Measurements from ENCODE around the gene CDH23.

The CDH23 gene

DNA sequence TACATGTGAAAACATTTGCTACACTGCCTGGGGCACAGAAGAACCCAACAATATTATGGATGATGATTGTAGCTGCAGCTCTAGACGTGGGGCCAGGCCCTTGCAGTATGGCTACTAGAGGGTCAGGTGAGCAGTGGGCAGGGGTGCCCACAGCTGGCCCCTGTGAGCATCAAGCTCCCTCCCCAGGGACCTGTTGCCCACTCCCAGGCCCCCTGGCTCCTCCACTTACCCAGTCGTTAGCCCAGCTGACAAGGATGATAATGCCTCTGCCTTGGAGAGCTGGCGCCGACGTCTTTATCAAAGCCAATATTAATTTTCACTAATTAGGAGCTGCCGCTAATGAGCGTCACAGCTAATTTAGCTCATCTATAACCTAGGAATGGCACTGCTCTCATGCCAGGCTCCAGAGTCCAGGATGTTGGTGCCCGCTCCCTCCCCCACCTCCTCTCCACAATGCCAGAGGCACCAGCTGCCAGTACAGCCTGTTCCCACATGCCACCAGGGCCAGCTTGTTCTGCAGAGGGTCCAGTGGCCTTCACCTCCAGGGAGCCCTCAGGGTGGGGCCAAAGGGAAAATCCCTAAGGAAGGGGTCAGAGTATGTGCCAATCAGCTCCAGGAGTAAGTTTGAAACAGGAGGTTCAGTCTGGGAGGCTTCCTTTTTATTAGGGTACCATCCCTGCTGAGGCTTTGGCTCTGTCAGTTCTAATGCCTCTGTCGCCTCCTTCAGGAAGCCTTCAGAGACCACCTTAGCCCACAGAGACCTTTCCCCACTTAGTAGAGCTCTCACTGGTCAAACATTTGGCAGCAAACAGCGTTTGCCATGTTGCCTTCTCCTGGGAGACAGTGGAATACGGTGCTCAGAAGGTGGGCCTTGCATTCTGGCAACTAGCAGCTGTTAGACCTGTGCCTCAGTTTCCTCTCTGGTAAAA lies 77.2 kb downstream of the CDH23 start:
- Histone ChIP-seq H3K9me3 (ENCODE audit: insufficient read depth, low read length) (no peaks in the 10 kb centered on the region), H3K27me3 (ENCODE audit: insufficient read depth, insufficient read length) (no peaks in the 10 kb centered on the region), H3K4me3 (ENCODE audit: insufficient read length, low read depth) (no peak overlapping the region), H3K36me3 (ENCODE audit: insufficient read depth, insufficient read length, low read length) (no peaks in the 10 kb centered on the region), H3K4me1 (ENCODE audit: insufficient read depth, insufficient read length) (peaks cover 13% of the 10 kb centered on the region), H3K9ac (ENCODE audit: insufficient read length, low read depth) (no peak overlapping the region)
- TF ChIP-seq YY1 (IDR thresholded peaks at IDR 0.05; ENCODE audit: insufficient read depth, insufficient read length) (no peak), SUZ12 (IDR thresholded peaks at IDR 0.05; ENCODE audit: extremely low read depth, insufficient read depth, insufficient read length) (no peak), ZNF274 (IDR thresholded peaks at IDR 0.05; ENCODE audit: low read depth, low read length) (no peak)
- no peak for DNase-seq (ENCODE audit: low read depth, low spot score)

DNA sequence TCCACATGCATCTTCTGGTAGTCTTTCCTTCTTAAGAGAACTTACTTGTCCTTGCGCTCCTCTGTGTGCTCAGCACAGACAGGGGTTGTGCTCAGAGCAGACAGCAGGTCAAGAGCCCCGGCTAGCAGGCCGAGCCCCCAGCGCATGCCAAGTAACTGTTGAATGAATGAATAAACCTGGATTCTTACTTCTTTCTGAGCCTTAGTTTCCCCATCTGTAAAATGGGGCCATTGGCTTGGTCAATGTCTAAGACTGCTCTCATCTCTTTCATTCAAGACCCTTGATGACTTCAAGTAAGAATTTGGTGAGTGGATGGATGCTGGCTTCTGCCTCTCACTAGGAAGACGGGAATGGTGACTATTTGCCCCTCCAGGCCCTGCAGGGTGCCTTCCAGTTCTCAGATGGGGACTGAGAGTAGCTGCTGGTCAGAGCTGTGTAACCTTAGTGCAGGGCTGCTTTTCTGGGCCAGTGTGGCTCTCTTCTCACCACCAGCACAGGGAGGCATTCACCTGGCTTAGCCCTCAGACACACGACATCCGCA lies 78.1 kb downstream of the CDH23 start:
- Histone ChIP-seq H3K9ac (ENCODE audit: insufficient read length, low read depth) (no peak overlapping the region), H3K27me3 (ENCODE audit: insufficient read depth, insufficient read length) (no peaks in the 10 kb centered on the region), H3K36me3 (ENCODE audit: insufficient read depth, insufficient read length, low read length) (no peaks in the 10 kb centered on the region), H3K4me3 (ENCODE audit: insufficient read length, low read depth) (no peak overlapping the region), H3K9me3 (ENCODE audit: insufficient read depth, low read length) (no peaks in the 10 kb centered on the region), H3K4me1 (ENCODE audit: insufficient read depth, insufficient read length) (peaks cover 13% of the 10 kb centered on the region)
- DNase-seq (ENCODE audit: low read depth, low spot score), result no peak
- TF ChIP-seq ZNF274 (IDR thresholded peaks at IDR 0.05; ENCODE audit: low read depth, low read length), result no peak

DNA sequence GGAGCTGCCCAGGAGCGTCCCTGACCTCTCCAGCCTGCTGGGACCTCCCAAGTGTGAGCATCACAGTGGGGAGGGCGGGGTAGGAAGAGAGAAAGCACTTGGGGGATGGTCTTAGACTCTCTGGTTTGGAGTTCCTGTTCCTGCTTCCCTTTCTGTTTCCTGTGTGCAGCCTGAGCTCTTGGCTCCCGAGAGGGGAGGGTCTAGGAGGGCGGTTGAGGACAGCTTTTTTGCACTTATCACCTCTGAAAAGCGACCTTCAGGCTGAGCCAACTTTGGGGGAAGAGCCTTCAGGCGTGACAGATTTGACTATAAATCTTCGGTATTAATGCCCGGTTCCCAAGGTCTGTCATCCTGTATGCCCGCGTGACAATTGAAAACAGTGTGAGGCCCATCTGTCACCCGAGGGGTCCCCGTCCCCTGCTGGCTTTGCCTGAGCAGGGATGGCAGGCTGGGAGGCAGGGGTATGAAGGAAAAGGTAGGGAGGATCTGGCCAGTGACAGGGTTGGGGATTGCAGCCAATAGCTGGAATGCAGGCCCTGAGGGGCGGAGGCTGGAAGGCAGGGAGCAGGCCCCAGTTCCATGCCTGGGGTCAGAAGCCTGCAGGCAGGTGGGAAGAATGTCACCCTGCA lies 78.6 kb downstream of the CDH23 start:
- no peak for TF ChIP-seq ZNF274 (IDR thresholded peaks at IDR 0.05; ENCODE audit: low read depth, low read length)
- TF ChIP-seq SUZ12 (IDR thresholded peaks at IDR 0.05; ENCODE audit: extremely low read depth, insufficient read depth, insufficient read length), result no peak
- TF ChIP-seq YY1 (IDR thresholded peaks at IDR 0.05; ENCODE audit: insufficient read depth, insufficient read length), result no peak
- Histone ChIP-seq H3K9ac (ENCODE audit: insufficient read length, low read depth) (no peak overlapping the region), H3K4me3 (ENCODE audit: insufficient read length, low read depth) (no peak overlapping the region), H3K4me1 (ENCODE audit: insufficient read depth, insufficient read length) (peaks cover 13% of the 10 kb centered on the region), H3K27me3 (ENCODE audit: insufficient read depth, insufficient read length) (no peaks in the 10 kb centered on the region), H3K9me3 (ENCODE audit: insufficient read depth, low read length) (no peaks in the 10 kb centered on the region), H3K36me3 (ENCODE audit: insufficient read depth, insufficient read length, low read length) (no peaks in the 10 kb centered on the region)
- peak; percentile 30 for DNase-seq (ENCODE audit: low read depth, low spot score)

DNA sequence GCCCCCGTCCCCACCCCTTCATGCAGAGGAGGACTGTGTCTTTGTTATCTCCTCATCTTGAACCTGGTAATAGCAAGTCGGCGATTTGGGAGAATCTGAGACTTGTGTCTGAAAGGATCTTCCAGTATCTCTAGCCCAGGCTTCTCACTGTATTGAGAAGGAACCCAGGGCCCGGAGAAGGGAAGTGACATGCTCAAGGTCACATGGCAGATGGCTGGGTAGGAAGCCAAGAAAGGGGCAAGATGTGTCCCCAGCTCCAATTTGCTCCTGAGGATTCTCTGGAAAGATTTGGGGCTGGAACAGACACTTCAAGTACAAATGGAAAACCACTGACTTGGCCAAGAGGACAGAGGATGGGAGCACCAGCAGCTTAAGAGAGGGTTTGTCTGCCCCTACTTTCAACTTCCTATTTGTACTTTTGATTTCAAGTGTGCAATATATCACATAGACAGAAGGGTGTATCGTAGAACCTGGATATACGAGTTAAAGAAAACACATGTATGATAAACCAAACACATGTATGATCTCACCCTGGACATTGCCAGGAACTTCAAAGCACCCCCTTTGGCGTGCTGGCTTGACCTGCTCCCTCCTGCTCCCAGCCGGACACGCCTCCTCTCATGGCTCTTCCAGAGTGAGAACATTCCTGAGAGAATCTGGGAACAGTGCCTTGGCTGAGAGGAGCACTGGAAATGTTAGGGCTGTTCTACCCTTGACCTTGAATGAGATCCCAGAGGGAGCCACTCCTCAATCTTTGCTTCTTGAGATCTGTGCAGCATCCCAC lies 79.7 kb downstream of the CDH23 start:
- TF ChIP-seq YY1 (IDR thresholded peaks at IDR 0.05; ENCODE audit: insufficient read depth, insufficient read length) (no peak), SUZ12 (IDR thresholded peaks at IDR 0.05; ENCODE audit: extremely low read depth, insufficient read depth, insufficient read length) (no peak), ZNF274 (IDR thresholded peaks at IDR 0.05; ENCODE audit: low read depth, low read length) (no peak)
- H3K4me3 ChIP-seq (ENCODE audit: insufficient read length, low read depth), result no peak overlapping the region
- H3K9me3 ChIP-seq (ENCODE audit: insufficient read depth, low read length), result no peaks in the 10 kb centered on the region
- H3K9ac ChIP-seq (ENCODE audit: insufficient read length, low read depth), result no peak overlapping the region
- H3K27me3 ChIP-seq (ENCODE audit: insufficient read depth, insufficient read length), result no peaks in the 10 kb centered on the region
- no peak for DNase-seq (ENCODE audit: low read depth, low spot score)
- no peaks in the 10 kb centered on the region for H3K36me3 ChIP-seq (ENCODE audit: insufficient read depth, insufficient read length, low read length)
- peaks cover 13% of the 10 kb centered on the region for H3K4me1 ChIP-seq (ENCODE audit: insufficient read depth, insufficient read length)

DNA sequence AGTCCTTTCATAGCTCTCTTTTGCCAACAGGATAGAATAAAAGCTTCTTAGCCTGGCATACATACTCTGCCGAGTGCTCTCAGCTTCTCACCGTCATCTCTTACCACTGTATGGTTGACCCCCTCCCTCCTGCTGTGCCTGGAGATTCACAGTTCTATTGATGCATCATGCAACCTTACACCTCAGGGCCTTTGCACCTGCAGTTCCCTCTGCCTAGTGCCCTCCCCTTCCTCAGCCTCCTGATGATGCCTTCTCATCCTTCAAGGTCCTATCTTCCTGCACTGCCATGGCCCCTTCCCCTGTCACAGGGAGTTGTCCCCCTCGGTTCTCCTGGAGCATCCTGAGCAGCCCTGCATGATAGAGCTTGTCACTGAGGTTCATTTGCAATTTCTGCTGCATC lies 81.5 kb downstream of the CDH23 start:
- no peaks in the 10 kb centered on the region for H3K27me3 ChIP-seq (ENCODE audit: insufficient read depth, insufficient read length)

GRCh38 chr10:71478813-71479365 lies 82.2 kb downstream of the CDH23 start:
- Histone ChIP-seq H3K9ac (ENCODE audit: insufficient read length, low read depth) (no peak overlapping the region), H3K36me3 (ENCODE audit: insufficient read depth, insufficient read length, low read length) (no peaks in the 10 kb centered on the region), H3K4me1 (ENCODE audit: insufficient read depth, insufficient read length) (peaks cover 13% of the 10 kb centered on the region), H3K9me3 (ENCODE audit: insufficient read depth, low read length) (no peaks in the 10 kb centered on the region), H3K4me3 (ENCODE audit: insufficient read length, low read depth) (no peak overlapping the region), H3K27me3 (ENCODE audit: insufficient read depth, insufficient read length) (no peaks in the 10 kb centered on the region)
- TF ChIP-seq ZNF274 (IDR thresholded peaks at IDR 0.05; ENCODE audit: low read depth, low read length) (no peak), SUZ12 (IDR thresholded peaks at IDR 0.05; ENCODE audit: extremely low read depth, insufficient read depth, insufficient read length) (no peak), YY1 (IDR thresholded peaks at IDR 0.05; ENCODE audit: insufficient read depth, insufficient read length) (no peak)
- DNase-seq (ENCODE audit: low read depth, low spot score), result no peak

More for the DNA sequence above, 81.5 kb downstream of the CDH23 start:
- TF ChIP-seq YY1 (IDR thresholded peaks at IDR 0.05; ENCODE audit: insufficient read depth, insufficient read length) (no peak), SUZ12 (IDR thresholded peaks at IDR 0.05; ENCODE audit: extremely low read depth, insufficient read depth, insufficient read length) (no peak), ZNF274 (IDR thresholded peaks at IDR 0.05; ENCODE audit: low read depth, low read length) (no peak)
- no peak overlapping the region for H3K4me3 ChIP-seq (ENCODE audit: insufficient read length, low read depth)
- H3K9me3 ChIP-seq (ENCODE audit: insufficient read depth, low read length), result no peaks in the 10 kb centered on the region
- no peaks in the 10 kb centered on the region for H3K36me3 ChIP-seq (ENCODE audit: insufficient read depth, insufficient read length, low read length)
- no peak overlapping the region for H3K9ac ChIP-seq (ENCODE audit: insufficient read length, low read depth)
- no peak for DNase-seq (ENCODE audit: low read depth, low spot score)
- H3K4me1 ChIP-seq (ENCODE audit: insufficient read depth, insufficient read length), result peaks cover 13% of the 10 kb centered on the region

Measured in NT2/D1 (cell line).